GM12878 (cell line): ENCODE results near the gene ETDB. TPM values are rescaled to one million over a fixed set of nuclear protein-coding genes. Genes with fewer than 3 reads are reported as not detected.

Experiments used
- CEBPB ChIP-seq, 2 experiments: fragments of 150-350 bp in 1 of 2; IDR thresholded peaks; 2 replicates each; pipeline ENCODE4 v1.6.1; 2012 to 2014; ENCODE audit warnings: low read depth in 2 of 2, low read length in 2 of 2, borderline replicate concordance in 1 of 2, inconsistent platforms in 1 of 2
- CUX1 ChIP-seq: IDR thresholded peaks from 2 replicates; pipeline ENCODE4 v1.6.1; 2012; ENCODE audit warnings: improper control_type of control experiment, low read depth, low read length; ENCODE audit not compliant: insufficient replicate concordance
- EP300 ChIP-seq, 2 experiments: fragments of 150-350 bp in 1 of 2; IDR thresholded peaks; 2 replicates each; pipeline ENCODE4 v1.6.1; 2011 to 2012; ENCODE audit warnings: low read depth in 2 of 2, low read length in 2 of 2, borderline replicate concordance in 1 of 2, improper control_type of control experiment in 1 of 2, inconsistent platforms in 1 of 2; ENCODE audit not compliant: control insufficient read depth in 1 of 2
- MTA2 ChIP-seq: fragments of 450-650 bp; IDR thresholded peaks from 2 replicates; pipeline ENCODE4 v1.6.1; 2016; ENCODE audit warnings: low read depth, mild to moderate bottlenecking, moderate library complexity
- SMAD5 ChIP-seq: IDR thresholded peaks from 2 replicates; pipeline ENCODE4 v1.6.1; 2016; ENCODE audit warnings: antibody characterized with exemption, low read depth
- polyA plus RNA-seq, 11 experiments: library from polyadenylated mRNA; depleted of rRNA in 4 of 11; unstranded in 6 of 11; stranded (reverse) in 5 of 11; fragments of >200 nt; fragmentation: Nextera tagmentation in 4 of 11; fragmentation: Illumina TruSeq in 1 of 11; extraction: Ambion mirVana in 4 of 11; extraction: Trizol in 1 of 11; gene quantifications; 1 replicate in 1 of 11; 2 replicates in 10 of 11; pipeline versions ENCODE4 v1.2.1 to v1.2.3, GENCODE V29; 2011 to 2016; ENCODE audit warnings: inconsistent platforms in 2 of 11, missing spikeins in 2 of 11, low read depth in 1 of 11
- total RNA-seq, 4 experiments: library from RNA; depleted of rRNA in 3 of 4; stranded (reverse); fragments of >200 nt in 3 of 4; fragmentation: Illumina TruSeq in 1 of 4; extraction: Trizol in 1 of 4; gene quantifications; 2 replicates each; pipeline versions ENCODE4 v1.2.1 to v1.2.3, GENCODE V29; 2013 to 2021
- TF ChIP-seq, protein P1 (sequence below): IDR thresholded peaks from 2 replicates; pipeline ENCODE4 v1.6.1; 2011; ENCODE audit warnings: mild to moderate bottlenecking, low read depth, low read length, moderate library complexity; ENCODE audit not compliant: insufficient replicate concordance

The ETDB gene
- total and polyA plus RNA-seq, 10 of the 15 experiments (the other 5 are each of a cell fraction or from before 2014, with no cell fraction given): not detected

DNA sequence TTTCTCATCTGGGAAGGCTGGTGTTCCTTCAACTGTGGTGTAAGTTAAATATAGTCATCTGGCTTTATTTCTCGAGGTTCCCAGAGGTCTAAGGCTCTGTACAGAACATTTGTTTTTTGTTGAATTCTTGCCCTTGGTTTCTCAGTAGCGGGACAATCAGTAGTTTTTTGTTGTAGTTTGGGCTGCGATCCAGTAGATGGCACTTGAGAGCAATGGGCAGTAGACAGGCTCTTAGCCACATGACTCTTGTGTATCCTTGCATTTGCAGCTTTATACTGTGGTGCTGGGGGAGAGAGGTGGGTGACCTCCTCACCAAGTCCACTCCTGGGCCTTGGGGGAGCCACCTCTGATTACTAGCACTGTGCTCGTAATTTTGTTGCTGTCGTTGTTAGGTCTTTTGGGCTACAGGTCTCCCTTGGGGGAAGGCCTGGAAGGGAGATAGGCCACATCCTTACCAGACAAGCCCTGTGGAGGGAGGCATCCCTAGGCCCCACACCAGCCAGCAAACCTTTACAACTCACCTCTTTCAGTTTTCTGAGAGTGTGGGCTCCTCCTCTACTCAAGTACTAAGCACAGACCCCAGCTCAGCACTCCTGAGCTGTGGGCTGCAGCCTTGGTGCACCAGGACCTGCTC is 8.1 kb downstream of the ETDB start (continued):
- TF ChIP-seq CUX1 (no peak), MTA2 (no peak), EP300 (IDR thresholded peaks at IDR 0.05; ENCODE audit: borderline replicate concordance in 1 of 2, control insufficient read depth in 1 of 2, low read depth in 2 of 2, low read length in 2 of 2) (no peak), CEBPB (IDR thresholded peaks at IDR 0.05; ENCODE audit: borderline replicate concordance in 1 of 2, low read depth in 2 of 2, low read length in 2 of 2) (no peak), SMAD5 (no peak)
- TF ChIP-seq, protein P1, sequence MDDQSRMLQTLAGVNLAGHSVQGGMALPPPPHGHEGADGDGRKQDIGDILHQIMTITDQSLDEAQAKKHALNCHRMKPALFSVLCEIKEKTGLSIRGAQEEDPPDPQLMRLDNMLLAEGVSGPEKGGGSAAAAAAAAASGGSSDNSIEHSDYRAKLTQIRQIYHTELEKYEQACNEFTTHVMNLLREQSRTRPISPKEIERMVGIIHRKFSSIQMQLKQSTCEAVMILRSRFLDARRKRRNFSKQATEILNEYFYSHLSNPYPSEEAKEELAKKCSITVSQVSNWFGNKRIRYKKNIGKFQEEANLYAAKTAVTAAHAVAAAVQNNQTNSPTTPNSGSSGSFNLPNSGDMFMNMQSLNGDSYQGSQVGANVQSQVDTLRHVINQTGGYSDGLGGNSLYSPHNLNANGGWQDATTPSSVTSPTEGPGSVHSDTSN: no peak
